ENCODE results near the gene FOXD2.

DNA sequence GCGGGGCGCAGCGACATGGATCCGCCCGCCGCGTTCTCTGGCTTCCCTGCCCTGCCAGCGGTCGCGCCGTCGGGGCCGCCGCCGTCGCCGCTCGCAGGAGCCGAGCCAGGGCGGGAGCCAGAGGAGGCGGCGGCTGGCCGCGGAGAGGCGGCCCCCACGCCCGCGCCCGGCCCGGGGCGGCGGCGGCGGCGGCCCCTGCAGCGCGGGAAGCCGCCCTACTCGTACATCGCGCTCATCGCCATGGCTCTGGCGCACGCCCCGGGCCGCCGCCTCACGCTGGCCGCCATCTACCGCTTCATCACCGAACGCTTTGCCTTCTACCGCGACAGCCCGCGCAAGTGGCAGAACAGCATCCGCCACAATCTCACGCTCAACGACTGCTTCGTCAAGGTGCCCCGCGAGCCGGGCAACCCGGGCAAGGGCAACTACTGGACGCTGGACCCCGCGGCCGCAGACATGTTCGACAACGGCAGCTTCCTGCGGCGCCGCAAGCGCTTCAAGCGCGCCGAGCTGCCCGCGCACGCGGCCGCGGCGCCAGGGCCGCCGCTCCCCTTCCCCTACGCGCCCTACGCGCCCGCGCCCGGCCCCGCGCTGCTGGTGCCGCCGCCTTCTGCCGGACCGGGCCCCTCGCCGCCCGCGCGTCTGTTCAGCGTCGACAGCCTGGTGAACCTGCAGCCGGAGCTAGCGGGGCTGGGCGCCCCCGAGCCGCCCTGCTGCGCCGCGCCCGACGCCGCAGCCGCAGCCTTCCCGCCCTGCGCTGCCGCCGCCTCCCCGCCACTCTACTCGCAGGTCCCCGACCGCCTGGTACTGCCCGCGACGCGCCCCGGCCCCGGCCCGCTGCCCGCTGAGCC is 21.3 kb upstream of the FOXD2 start:
- TF ChIP-seq MAX (IDR thresholded peaks at IDR 0.05) (no peak), REST (IDR thresholded peaks at IDR 0.05; ENCODE audit: low read depth) (no peak), ZBTB7A (IDR thresholded peaks at IDR 0.05; ENCODE audit: low read depth) (no peak), EP300 (IDR thresholded peaks at IDR 0.05; ENCODE audit: borderline replicate concordance) (no peak), EGR1 (IDR thresholded peaks at IDR 0.05) (no peak), YY1 (IDR thresholded peaks at IDR 0.05; ENCODE audit: low read depth) (no peak), FOXM1 (IDR thresholded peaks at IDR 0.05; ENCODE audit: borderline replicate concordance, low read depth) (no peak), TAF1 (IDR thresholded peaks at IDR 0.05; ENCODE audit: low read depth) (no peak), CEBPB (IDR thresholded peaks at IDR 0.05) (no peak), RAD21 (IDR thresholded peaks at IDR 0.05; ENCODE audit: low read depth) (no peak)
- TF ChIP-seq, protein P1, sequence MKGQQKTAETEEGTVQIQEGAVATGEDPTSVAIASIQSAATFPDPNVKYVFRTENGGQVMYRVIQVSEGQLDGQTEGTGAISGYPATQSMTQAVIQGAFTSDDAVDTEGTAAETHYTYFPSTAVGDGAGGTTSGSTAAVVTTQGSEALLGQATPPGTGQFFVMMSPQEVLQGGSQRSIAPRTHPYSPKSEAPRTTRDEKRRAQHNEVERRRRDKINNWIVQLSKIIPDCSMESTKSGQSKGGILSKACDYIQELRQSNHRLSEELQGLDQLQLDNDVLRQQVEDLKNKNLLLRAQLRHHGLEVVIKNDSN (IDR thresholded peaks at IDR 0.05), result no peak
